Chondrocyte (in vitro differentiated cells): ENCODE data around the gene BCL2L2. TPM values are rescaled to one million over a fixed set of nuclear protein-coding genes. Genes with fewer than 3 reads are reported as not detected.
A peak's percentile ranks its signal among the peaks of the same experiment; 100 is the strongest.
"Not testable (repeated sequence)": the region's sequence is repeated elsewhere in the genome, so short reads cannot be mapped to it uniquely, and the experiment has no call there.

Experiments
- DNase-seq: peaks from one replicate; pipeline ENCODE4 v3.0.0; 2021; ENCODE audit warnings: mixed read lengths, low spot score
- H3K27ac Mint-ChIP-seq: one replicate; pipeline ENCODE4 v1.8.0; 2021; ENCODE audit warnings: mild to moderate bottlenecking, moderate library complexity, mixed read lengths; ENCODE audit not compliant: unreplicated experiment
- H3K27me3 Mint-ChIP-seq: 2 replicates; pipeline ENCODE4 v1.8.0; 2021; ENCODE audit warnings: low read depth, mixed read lengths
- H3K36me3 Mint-ChIP-seq: 2 replicates; pipeline ENCODE4 v1.8.0; 2021; ENCODE audit warnings: low read depth, mixed read lengths
- H3K4me1 Mint-ChIP-seq: 2 replicates; pipeline ENCODE4 v1.8.0; 2021; ENCODE audit warnings: low read depth, mild to moderate bottlenecking, mixed read lengths
- H3K4me3 Mint-ChIP-seq: one replicate; pipeline ENCODE4 v1.8.0; 2021; ENCODE audit warnings: mild to moderate bottlenecking, moderate library complexity, mixed read lengths; ENCODE audit not compliant: unreplicated experiment
- H3K9me3 Mint-ChIP-seq: 2 replicates; pipeline ENCODE4 v1.8.0; 2021; ENCODE audit warnings: low read depth, mixed read lengths
- CTCF ChIP-seq: fragments of 200-600 bp; sonication (generic); IDR thresholded peaks from 2 replicates; pipeline ENCODE4 v1.5.0; 2021; ENCODE audit warnings: antibody characterized with exemption, mild to moderate bottlenecking, moderate library complexity
- total RNA-seq: library from RNA; stranded (reverse); gene quantifications from 3 replicates; pipeline ENCODE4 v1.2.1, GENCODE V29; 2021

Gene BCL2L2
- total RNA-seq, 1 donor from 2014 or later: 21.8 TPM

DNA sequence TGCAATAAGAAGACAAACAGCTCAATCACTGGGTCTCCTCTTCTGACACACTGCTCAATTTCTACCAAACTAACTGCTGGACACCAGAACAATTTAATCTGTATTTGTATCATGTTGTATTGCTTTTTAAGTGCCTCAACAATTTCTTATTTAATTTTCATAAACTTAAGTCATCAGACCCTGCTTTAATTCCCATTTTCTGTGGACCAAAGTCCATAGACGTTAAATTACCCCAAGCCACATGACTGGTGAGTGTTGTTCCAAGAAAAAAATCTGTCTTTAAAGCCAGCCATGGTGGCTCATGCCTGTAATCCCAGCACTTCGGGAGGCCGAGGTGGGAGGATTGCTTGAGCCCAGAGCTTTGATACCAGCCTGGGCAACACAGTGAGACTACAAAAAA is 29.4 kb upstream of the BCL2L2 start:
- no peak overlapping the region for H3K4me3 Mint-ChIP-seq
- no peaks in the 10 kb centered on the region for H3K27me3 Mint-ChIP-seq
- peaks cover 7% of the 10 kb centered on the region for H3K36me3 Mint-ChIP-seq
- TF ChIP-seq CTCF: no peak
- H3K27ac Mint-ChIP-seq: no peak overlapping the region
- no peak for DNase-seq
- no peaks in the 10 kb centered on the region for H3K4me1 Mint-ChIP-seq
- no peaks in the 10 kb centered on the region for H3K9me3 Mint-ChIP-seq

GRCh38 chr14:23277928-23278327 is 28.7 kb upstream of the BCL2L2 start:
- H3K9me3 Mint-ChIP-seq, H3K4me1 Mint-ChIP-seq, DNase-seq, H3K27ac Mint-ChIP-seq, H3K4me3 Mint-ChIP-seq, H3K27me3 Mint-ChIP-seq, H3K36me3 Mint-ChIP-seq: not testable (repeated sequence)

DNA sequence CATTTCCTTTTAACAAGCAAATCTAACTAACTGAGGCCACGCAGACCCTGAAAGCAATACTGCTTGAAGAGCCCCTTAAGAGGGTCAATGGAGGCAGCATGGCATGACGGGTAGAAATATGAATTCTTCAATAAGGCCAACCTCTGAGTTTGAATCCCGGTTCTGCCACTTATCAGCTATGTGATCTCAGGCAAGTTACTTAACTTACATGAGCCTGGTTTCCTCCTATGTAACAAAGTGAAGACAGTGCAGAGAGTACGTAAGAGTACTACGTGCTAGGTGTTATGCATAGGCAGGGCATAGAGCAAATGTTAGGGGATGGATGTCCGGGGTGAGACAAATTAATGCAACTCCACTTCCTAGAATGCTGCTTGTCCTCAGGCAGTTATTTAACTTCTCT is 25.4 kb upstream of the BCL2L2 start:
- H3K4me1 Mint-ChIP-seq: peaks cover 14% of the 10 kb centered on the region
- no peaks in the 10 kb centered on the region for H3K27me3 Mint-ChIP-seq
- H3K36me3 Mint-ChIP-seq: no peaks in the 10 kb centered on the region
- no peak overlapping the region for H3K4me3 Mint-ChIP-seq
- no peak for DNase-seq
- TF ChIP-seq CTCF: no peak
- H3K9me3 Mint-ChIP-seq: no peaks in the 10 kb centered on the region
- H3K27ac Mint-ChIP-seq: no peak overlapping the region

GRCh38 chr14:23284654-23285529 is 21.7 kb upstream of the BCL2L2 start:
- Mint-ChIP-seq H3K27ac (peak overlapping the region; percentile 59), H3K9me3 (no peaks in the 10 kb centered on the region), H3K4me3 (peak overlapping the region; percentile 91), H3K36me3 (no peaks in the 10 kb centered on the region), H3K4me1 (peaks cover 23% of the 10 kb centered on the region), H3K27me3 (no peaks in the 10 kb centered on the region)
- no peak for DNase-seq
- no peak for TF ChIP-seq CTCF

- Mint-ChIP-seq H3K4me3 (peak overlapping the region; percentile 91), H3K9me3 (no peaks in the 10 kb centered on the region), H3K36me3 (no peaks in the 10 kb centered on the region), H3K27me3 (peaks cover 2% of the 10 kb centered on the region), H3K4me1 (peaks cover 23% of the 10 kb centered on the region), H3K27ac (peak overlapping the region; percentile 59)
- no peak for DNase-seq
- TF ChIP-seq CTCF: no peak
These were observed 21.1 kb upstream of the BCL2L2 start for GRCh38 chr14:23285530-23286019.
